GM12878 (cell line): ENCODE results near the gene CCDC80.

Source experiments
- BHLHE40 ChIP-seq, 2 experiments: fragments of 450-650 bp in 1 of 2; IDR thresholded peaks; 2 replicates each; pipeline ENCODE4 v1.6.1; 2011 to 2017; ENCODE audit warnings: low read depth in 2 of 2, borderline replicate concordance in 1 of 2, improper control_type of control experiment in 1 of 2, low read length in 1 of 2, mild to moderate bottlenecking in 1 of 2
- EP300 ChIP-seq, 2 experiments: fragments of 150-350 bp in 1 of 2; IDR thresholded peaks; 2 replicates each; pipeline ENCODE4 v1.6.1; 2011 to 2012; ENCODE audit warnings: low read depth in 2 of 2, low read length in 2 of 2, borderline replicate concordance in 1 of 2, improper control_type of control experiment in 1 of 2, inconsistent platforms in 1 of 2; ENCODE audit not compliant: control insufficient read depth in 1 of 2
- POLR2AphosphoS2 ChIP-seq: IDR thresholded peaks from 2 replicates; pipeline ENCODE4 v1.6.1; 2011; ENCODE audit warnings: low read depth, mild to moderate bottlenecking, low read length, improper control_type of control experiment, moderate library complexity
- RAD51 ChIP-seq: fragments of 450-650 bp; IDR thresholded peaks from 2 replicates; pipeline ENCODE4 v1.6.1; 2016; ENCODE audit warnings: moderate library complexity, mild to moderate bottlenecking, inconsistent platforms
- TF ChIP-seq, protein P1 (sequence below): IDR thresholded peaks from 2 replicates; pipeline ENCODE4 v1.6.1; 2011; ENCODE audit warnings: low read depth, mild to moderate bottlenecking, low read length, moderate library complexity, borderline replicate concordance; ENCODE audit errors: extremely low read depth

DNA sequence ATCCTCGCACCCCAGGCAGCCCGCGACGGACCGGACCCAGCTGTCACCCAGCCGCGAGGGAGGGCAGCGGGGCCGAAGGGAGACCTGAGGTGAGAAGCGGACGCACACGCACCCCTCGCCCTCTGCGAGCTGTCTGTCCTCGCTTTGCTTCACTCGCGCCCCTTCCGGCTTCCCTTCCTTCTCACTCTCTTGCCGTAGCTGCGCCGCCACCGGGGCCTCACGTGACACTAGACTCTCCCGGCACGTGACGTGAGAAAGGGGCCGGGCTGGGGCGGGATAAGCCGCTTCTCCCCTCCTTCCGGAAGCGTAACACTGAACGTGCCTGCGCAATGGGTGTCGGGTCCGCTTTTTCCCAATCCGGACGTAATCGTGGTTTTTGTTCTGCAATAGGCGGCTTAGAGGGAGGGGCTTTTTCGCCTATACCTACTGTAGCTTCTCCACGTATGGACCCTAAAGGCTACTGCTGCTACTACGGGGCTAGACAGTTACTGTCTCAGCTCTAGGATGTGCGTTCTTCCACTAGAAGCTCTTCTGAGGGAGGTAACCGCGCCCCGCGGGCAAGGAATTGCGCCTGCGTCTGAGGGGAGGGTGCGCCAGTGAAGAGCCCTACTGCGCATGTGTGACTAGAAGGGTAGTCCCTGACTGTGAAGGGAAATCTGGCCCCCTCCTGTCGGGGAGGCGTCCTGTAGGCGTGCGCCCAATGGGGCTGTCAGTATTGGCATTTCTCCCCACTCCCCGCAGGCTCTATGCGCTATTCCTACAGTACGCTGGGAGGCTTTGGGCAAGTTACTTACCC lies 79.0 kb downstream of the CCDC80 start, which contains the start of the genes ATG3 and SLC35A5:
- TF ChIP-seq BHLHE40 (IDR thresholded peaks at IDR 0.05; ENCODE audit: borderline replicate concordance in 1 of 2, low read depth in 2 of 2, low read length in 1 of 2) (peak; percentile 100), POLR2AphosphoS2 (peak; percentile 70; the same call in 1 of the 2 replicates), EP300 (IDR thresholded peaks at IDR 0.05; ENCODE audit: borderline replicate concordance in 1 of 2, control insufficient read depth in 1 of 2, low read depth in 2 of 2, low read length in 2 of 2) (peak; percentile 42 to 57; a peak in 1 of 4 replicates), RAD51 (peak; percentile 100)
- TF ChIP-seq, protein P1, sequence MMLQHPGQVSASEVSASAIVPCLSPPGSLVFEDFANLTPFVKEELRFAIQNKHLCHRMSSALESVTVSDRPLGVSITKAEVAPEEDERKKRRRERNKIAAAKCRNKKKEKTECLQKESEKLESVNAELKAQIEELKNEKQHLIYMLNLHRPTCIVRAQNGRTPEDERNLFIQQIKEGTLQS, result peak; percentile 100
